NCI-H748 (cell line): ENCODE data around the gene CAMTA1.

Source experiments
- DNase-seq: peaks from one replicate; lab custom pipeline; 2025; ENCODE audit not compliant: unreplicated experiment; lab: John Stamatoyannopoulos, UW

The CAMTA1 gene

DNA sequence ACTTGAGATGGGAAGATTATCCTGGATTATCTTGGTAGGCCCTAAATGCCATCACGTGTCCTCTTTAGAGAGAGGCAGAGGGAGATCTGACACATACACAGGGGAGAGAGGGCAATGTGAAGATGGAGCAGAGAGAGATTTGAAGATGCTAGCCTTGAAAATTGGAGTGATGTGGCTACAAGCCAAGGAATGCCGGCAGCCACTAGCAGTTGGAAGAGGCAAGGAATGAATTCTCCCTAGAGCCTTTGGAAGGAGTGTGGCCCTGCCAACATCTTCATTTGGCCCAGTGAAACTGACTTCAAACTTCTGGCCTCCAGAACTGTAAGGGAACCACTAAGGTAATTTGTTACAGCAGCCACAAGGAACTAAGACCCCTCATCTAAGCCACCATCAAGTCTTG lies 8.9 kb upstream of the CAMTA1 start:
- no peak for DNase-seq

DNA sequence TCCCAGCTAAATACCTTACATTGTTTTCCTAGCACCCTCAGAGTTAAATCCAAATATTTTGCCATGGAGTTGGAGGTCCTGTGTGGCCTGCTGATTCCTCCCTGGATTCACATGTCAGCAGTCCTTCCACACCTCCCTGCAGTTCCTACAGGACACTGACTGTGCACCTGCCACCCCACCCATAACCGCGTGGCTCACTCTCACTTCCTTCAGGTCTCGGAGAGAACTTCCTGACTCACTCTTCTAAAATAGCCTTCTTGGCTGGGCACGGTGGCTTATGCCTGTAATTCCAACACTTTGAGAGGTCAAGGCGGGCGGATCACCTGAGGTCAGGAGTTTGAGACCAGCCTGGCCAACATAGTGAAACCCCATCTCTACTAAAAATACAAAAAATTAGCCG lies 8.4 kb upstream of the CAMTA1 start:
- DNase-seq: no peak

DNA sequence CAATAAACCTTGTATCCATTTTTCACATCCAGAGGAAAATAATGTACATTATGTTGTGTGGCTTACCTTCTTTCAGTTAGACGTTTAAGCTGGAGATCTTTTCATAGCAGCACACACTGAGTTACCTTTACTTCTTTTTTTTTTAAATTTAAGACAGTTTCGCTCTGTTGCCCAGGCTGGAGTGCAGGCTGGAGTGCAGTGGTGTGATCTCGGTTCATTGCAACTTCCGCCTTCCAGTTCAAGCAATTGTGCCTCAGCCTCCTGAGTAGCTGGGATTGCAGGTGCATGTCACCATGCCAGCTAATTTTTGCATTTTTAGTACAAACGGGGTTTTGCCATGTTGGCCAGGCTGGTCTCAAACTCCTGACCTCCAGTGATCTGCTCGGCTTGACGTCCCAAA lies 7.4 kb upstream of the CAMTA1 start:
- no peak for DNase-seq

DNA sequence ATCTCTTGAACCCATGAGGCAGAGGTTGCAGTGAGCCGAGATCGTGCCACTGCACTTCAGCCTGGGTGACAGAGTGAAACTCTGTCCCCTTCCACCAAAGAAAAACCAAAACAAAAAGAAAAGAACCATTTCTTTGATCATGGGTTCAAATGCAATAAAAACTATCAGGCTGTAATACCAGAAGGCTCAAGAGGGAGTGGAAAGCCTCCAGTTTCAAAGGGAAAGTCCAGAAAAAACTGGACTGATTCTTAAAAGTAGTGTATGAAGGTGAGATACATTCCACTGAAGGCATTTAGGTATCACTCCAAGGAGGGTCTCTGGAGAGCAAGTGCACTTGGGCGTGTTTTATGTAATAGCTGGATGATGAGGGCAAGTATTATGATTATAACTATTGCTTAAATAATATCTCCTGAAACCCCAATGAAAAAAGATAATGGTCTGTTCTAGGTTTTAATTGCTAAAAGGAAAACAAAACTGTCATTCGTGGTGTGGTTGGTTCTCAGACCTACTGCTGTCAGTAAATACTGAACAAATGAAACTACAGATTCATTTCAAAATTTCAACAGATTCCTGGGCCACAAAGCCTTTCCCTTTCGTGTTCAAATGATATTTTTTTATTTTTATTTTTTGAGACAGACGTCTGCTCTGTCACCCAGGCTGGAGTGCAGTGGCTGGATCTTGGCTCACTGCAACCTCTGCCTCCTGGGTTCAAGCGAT lies 6.0 kb upstream of the CAMTA1 start:
- DNase-seq: no peak

DNA sequence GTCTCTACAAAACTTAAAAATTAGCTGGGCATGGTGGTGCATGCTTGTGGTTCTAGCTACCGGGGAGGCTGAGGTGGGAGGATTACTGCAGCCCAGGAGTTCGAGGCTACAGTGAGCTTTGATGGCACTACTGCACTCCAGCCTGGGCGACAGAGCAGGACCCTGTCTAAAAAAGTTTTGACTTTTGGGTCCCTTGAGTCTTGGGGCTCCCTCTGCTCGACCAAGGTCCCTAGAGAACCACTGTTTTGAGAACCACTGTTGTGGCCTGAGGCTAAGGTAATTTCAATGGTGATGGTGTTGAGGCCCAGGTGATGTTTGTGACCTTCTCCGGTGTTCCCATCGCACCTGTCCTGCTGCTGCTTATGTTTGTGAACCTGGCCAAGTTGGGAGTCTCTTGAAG lies 3.1 kb upstream of the CAMTA1 start:
- no peak for DNase-seq

DNA sequence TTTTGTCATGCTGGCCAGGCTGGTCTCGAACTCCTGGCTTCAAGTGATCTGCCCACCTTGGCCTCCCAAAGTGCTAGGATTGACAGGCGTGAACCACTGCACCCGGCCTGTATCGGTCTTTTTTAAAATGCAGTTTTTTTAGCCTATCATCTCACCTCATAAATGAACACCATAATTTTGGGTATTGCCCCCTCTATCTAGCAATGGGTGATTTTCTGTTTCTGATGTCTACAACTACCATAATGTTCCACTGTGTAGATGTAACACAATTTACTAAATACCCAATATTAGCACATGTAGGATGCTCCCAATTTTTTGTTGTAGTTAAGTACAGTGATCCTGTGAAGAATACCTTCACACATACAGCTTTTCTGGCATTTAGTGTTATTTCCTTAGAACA lies 2.0 kb upstream of the CAMTA1 start:
- DNase-seq: no peak

DNA sequence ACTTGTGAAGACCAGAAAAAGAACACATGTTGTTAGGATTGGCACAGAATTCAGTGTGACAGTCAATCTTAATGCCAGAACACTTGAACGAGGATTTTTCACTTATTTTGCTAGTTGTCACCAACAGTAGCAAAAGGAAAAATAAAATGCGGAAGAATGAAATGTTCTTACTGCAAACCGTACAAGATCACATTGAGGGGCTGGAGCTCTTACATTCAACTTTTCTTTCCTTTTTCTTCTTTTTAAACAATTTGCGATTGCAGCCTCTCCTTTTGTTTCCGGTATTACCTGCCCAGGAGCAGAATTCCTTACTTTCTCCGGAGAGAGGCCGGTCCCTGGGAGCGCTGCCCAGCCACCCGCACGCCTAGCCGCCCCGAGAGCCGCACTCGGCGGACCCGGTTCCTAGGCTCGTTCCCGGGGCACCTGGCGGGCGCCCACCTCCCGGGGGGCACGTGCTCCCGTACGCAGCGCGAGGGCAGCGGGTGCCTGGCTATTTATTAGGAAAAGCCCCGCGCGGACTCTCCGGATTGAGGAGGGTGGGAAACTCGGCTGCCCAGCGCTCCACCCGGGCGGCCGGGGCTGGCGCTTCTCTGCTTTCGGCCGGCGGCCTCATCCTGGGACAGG lies 1.2 kb upstream of the CAMTA1 start:
- no peak for DNase-seq

DNA sequence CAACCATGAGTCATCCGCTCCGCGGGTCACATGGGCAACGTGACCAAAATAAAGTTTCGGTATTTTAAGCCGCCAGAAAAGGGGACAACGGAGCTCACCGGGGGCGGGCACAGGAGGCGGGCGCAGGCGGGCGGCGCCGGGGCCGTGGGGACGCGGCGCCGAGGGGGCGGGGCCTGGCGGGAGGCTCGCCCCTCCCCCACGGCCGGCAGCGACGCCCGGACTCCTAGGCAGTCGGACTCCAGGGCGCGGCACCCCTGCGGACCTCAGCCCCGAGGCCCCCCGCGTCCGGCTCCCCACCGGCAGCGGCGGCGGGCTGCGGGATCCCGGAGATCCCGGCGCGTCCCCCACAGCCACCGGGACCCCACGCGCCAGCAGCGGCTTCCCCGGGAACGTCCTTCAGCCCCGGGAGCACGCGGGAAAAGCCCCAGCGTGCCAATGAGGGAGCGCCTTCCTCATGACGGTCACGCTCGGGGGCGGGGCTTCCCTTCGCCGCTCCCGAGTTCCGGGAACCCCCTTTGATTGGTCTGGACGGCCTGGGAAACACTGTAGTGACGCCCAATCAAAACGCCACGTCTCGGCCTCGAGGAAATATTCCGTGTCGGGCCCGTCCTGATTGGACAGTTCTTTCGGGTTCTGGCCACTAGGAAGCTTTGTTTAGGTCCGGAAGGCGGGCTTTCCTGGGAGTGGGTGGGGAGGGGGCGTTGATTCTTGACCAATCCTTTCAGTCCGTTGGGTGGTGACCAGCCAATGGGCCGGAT lies 515 bp upstream of the CAMTA1 start:
- peak; percentile 99 for DNase-seq

DNA sequence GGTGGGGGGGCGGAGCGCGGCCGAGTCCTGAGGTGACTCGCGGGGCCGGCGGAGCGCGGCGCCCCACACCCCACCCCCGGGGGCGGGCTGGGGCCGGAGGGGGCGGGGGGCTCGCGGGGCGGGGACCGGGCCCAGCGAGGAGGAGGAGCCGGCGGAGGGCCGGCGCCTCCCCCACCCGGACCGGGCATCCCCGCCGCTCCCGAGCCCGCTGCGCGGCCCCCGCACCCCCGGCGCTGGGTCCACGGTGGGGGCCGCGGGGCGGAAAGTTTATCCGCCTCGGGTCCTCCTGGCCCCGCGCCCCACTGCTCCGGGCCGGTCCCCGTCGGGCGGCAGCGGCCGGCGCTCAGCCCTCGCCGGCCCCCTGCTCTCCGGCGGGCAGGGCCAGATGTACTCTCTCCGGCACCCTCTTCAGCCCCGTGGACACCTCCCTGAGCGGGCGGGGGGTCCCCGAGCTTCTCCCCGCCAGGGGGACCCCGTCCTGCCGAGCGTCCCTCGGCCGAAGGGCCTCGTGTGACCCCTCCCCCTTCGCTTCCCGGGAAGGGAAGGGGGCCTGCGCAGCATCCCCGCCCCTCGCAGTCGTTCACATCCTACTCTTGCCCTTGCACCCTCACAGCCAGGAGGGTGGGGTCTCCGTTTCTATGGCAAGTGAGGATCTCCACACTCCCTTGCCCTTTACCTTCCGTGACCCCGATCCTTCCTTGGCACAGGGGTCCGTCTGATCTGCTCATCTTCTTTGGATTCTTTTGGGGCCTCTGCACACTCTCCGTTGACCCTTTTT lies 663 bp downstream of the CAMTA1 start:
- DNase-seq: peak; percentile 45

DNA sequence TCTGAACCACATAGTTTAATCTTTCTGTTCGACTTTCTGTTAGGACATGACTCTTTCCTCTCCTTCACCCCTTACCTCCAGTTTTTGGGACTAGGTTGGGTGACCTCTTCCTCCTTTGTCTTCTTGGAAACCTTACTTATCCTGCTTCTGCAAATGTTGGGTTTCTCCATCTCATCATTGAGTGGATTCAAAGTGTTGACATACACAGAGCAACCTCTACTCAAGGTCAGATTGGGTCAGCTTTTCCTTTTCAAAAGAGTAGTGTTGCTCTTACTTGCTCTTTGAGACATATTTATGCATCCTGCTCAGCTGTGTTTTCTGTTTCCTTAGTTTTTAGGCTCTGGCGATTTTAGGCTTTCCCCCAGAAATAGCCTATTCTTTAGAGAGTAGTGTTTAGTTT lies 3.7 kb downstream of the CAMTA1 start:
- DNase-seq: no peak

DNA sequence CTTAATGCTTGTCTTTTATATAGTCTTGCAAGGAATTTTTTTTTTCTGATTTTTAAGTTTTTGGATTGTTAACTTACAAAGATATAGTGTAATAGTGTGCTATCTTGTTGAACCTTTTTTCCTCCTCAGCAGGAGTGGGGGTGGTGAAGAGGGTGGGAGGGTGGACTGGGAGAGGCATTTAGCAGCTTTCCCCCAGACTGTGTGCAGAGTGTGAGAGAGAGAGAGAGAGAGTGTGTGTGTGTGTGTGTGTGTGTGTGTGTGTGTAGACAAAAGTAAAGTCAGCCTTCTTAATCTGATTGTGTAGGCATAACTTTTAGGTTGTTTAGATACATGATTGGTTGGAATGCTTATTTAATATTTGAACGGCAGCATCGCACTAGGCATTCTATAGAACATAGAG lies 4.9 kb downstream of the CAMTA1 start:
- DNase-seq: no peak

DNA sequence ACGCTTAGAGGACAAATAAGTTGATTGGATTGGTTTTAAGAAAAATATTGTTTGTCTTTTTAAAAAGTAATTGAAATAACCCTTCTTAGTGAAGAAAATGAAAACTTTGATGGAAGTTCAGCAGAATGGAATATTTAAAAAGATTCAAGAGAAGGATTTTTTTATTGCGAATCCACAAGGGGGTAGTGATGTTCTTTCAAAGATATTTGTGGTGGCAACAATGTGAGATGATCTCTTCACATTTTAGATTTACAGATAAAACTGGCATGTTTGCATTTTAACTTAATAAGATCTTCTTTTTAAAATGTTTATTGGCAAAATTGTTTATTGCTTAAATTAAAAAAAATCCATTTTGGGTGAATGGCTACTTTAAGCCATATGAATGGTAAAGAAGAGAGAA lies 8.9 kb downstream of the CAMTA1 start:
- peak; percentile 6 for DNase-seq

DNA sequence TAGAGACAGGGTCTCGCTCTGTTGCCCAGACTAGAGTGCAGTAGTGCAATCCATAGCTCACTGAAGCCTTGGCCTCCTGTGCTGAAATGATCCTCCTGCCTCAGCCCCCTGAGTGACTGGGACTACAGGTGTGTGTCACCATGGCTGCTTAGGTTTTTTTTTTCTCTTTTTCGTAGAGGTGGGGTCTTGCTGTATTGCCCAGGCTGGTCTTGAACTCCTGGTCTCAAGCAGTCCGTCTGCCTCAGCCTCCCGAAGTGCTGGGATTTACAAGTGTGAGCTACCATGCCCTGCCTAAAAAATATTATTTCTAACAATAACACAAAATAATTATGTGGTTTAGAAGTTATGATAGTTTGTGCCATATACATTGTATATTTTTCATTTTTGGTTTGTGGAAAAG lies 9.9 kb downstream of the CAMTA1 start:
- DNase-seq: no peak

DNA sequence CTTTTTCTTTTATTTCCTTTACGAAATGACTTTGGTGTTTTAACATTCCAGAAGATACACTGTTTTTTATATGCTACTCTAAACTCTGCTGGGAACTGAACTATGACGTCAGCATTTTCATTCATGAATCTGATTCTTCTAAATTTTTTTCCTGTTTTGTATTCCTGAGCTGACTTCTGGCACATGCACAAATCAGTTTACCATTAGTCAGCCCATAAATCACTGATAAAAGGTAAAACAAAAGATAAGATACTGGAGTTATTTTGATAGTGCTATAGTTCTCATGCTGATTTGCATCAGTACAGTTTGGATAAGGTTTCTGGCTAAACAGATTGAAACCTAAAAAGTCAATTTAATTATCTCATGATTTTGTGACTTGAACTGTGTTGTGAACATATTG lies 10.4 kb downstream of the CAMTA1 start:
- DNase-seq: no peak

DNA sequence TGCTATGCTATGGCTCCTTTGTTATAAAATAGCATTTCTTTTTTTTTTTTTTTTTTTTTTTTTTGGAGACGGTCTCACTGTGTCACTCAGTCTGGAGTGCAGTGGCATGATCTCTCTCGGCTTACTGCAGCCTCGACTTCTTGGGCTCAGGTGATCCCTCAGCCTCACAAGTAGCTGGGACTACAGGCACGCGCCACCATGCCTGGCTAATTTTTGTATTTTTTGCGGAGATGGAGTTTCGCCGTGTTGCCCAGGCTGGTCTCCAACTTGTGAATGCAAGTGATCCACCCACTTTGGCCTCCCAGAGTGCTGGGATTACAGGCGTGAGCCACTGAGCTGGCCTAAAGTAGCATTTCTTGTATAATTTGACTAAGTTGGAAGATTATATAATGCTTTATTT lies 10.8 kb downstream of the CAMTA1 start:
- no peak for DNase-seq

DNA sequence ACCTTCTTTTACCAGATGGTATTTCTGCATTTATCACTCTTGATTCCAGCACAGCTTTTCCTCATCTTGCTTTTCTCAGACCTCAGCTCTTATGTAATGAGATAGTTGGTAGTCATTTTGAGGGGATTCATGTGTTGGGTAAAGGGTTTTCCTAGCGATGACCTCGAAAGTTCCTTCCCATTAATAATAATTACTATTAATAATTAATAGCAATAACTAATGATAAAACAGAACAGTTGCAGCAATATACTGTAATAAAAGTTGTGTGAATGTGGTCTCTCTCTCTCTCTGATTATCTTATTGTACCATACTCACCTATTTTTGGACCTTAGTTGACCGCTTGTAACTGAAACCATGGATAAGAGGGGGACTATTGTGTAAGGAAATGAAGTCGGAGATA lies 14.2 kb downstream of the CAMTA1 start:
- DNase-seq: no peak

DNA sequence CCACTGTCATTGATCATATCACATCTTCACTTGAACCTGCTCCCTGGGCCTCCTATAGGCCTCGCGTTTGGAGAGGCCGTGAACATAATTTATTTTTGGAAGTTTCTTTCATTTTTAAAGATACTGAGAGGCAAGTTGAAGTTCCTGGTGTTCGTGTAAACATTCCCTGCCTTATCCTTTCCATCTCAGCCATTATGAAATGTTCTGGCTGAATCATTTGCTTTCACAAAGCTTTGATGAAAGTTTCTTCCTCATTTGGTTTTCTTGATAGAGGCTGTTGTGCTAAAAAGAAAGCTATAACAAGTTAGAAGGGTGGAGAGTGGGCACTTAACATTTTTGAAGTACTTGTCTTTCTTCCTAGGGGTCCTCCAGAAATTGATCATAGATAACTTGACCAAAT lies 15.5 kb downstream of the CAMTA1 start:
- DNase-seq: no peak

DNA sequence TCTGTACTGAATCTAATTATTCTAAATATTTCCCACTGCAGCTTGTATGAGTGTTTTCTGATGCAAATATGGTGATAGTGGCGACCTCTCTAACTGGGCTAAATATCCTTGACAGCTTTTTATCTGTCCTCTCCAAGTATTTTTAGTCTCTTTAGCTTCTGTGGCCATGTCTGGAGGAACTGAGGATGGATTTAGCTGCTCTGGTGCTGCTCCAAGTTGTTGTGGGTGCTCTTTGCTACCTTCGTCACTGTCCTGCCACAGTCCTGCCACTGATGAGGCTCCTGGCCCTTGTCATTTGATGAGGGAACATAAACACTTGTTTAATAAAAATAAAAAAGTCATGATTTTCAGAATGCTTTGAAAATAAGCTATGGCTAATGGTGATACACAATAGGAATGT lies 15.9 kb downstream of the CAMTA1 start:
- DNase-seq: no peak

DNA sequence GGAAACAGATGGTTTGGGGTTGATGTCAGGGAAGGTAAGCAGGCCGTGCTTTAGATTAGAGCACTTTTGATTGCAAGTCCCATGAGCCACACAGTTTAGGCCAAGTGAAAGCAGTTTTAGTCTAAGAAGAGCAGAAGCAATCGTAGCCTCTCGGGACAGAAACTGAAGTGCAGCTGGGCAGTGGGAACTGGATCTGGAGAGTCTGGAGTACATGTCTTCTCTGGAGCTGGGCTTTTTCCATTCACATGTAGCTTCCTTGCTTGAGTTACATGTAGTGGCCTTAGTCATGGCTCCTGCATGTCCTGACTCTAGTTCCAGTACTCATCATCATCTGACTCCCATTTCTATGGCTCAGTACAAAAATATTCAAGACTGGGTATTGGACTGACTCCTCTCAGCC lies 16.7 kb downstream of the CAMTA1 start:
- no peak for DNase-seq

DNA sequence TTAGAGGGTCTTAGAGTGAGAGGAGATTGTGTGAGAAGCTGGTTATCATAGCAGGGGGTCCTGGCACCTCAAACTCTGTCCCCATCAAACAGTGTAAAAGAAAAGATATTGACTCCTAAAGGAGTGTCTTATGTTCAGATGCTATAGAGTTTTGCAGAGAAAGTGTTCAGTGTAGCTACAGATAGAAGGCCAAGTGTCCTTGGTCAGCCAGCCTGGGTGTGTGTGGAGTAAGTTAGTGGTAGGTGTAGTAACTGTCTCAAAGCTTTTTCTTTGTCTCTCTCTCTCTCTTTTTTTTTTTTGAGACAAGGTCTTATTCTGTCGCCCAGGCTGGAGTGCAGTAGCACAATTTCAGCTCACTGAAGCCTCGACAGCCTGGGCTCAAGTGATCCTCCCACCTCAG lies 17.2 kb downstream of the CAMTA1 start:
- no peak for DNase-seq

DNA sequence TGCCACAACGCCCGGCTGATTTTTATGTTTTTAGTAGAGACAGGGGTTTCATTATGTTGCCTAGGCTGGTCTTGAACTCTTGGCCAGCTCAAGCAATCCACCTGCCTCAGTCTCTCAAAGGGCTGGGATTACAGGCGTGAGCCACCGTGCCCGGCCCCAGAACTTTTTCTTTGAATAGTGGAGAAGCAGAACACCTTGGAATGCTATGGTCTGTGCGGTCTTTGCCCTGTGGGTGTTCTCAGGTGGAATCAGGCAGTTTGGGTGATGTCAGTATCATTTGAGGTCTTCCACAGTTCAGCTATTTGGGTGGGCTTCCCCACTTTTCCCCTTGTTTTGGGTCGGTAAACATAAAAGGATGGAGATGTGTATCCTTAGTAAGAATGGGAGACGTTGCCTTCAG lies 17.6 kb downstream of the CAMTA1 start:
- DNase-seq: no peak

DNA sequence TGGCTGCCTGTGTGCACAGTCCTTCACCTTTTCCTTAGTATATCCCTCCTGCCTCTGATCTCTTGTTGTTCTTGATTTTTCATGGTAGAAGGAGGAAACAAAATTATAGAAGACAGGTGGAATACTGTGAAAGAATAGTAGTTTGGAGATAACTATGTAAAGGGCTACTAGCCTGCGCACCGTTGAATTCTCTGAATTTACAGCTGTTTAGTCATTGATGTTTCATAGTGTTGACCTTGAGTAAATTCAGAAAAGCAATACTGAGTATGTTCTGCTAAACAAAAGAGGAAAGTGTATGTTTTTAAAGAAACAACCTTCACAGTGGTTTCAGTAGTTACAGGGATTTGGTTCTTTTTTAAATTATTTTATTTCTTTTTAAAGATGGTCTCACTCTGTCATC lies 18.1 kb downstream of the CAMTA1 start:
- no peak for DNase-seq
